Endodermal cell (in vitro differentiated cells): ENCODE data around the gene EGLN1. TPM values are rescaled to one million over a fixed set of nuclear protein-coding genes. Genes with fewer than 3 reads are reported as not detected.

Source experiments
- DNase-seq: peaks from one replicate; pipeline ENCODE4 v3.0.0-alpha.2; 2017
- H3K27ac ChIP-seq: 2 replicates; pipeline ENCODE4 v1.5.1; 2013; ENCODE audit warnings: mild to moderate bottlenecking, low read depth, low read length, moderate library complexity
- H3K27me3 ChIP-seq: 2 replicates; pipeline ENCODE4 v1.6.1; 2013; ENCODE audit warnings: mild to moderate bottlenecking, low read length, moderate library complexity; ENCODE audit not compliant: insufficient read depth, control insufficient read depth, poor library complexity, severe bottlenecking
- H3K36me3 ChIP-seq: 2 replicates; pipeline ENCODE4 v1.7.0; 2013; ENCODE audit warnings: mild to moderate bottlenecking, low read length, moderate library complexity; ENCODE audit not compliant: control insufficient read depth, insufficient read depth
- H3K4me1 ChIP-seq: one replicate; pipeline ENCODE4 v1.7.0; 2013; ENCODE audit warnings: low read length; ENCODE audit not compliant: control insufficient read depth, insufficient read depth
- H3K4me3 ChIP-seq: 2 replicates; pipeline ENCODE4 v1.5.1; 2013; ENCODE audit warnings: mild to moderate bottlenecking, low read length, moderate library complexity
- H3K9ac ChIP-seq: 2 replicates; pipeline ENCODE4 v1.6.1; 2013; ENCODE audit warnings: mild to moderate bottlenecking, low read length, moderate library complexity; ENCODE audit not compliant: poor library complexity, severe bottlenecking; ENCODE audit errors: extremely low read depth
- H3K9me3 ChIP-seq: 2 replicates; pipeline ENCODE4 v1.6.1; 2013; ENCODE audit warnings: mild to moderate bottlenecking, low read length, moderate library complexity; ENCODE audit not compliant: control insufficient read depth
- H3K27ac Mint-ChIP-seq: 2 replicates; pipeline ENCODE4 v1.8.0; 2020; ENCODE audit warnings: mixed read lengths
- H3K27me3 Mint-ChIP-seq: 2 replicates; pipeline ENCODE4 v1.8.0; 2021; ENCODE audit warnings: mild to moderate bottlenecking, mixed read lengths; ENCODE audit not compliant: insufficient read depth
- H3K36me3 Mint-ChIP-seq: 2 replicates; pipeline ENCODE4 v1.8.0; 2020; ENCODE audit warnings: low read depth, mixed read lengths
- H3K4me1 Mint-ChIP-seq: 2 replicates; pipeline ENCODE4 v1.8.0; 2020; ENCODE audit warnings: mixed read lengths
- H3K4me3 Mint-ChIP-seq: 2 replicates; pipeline ENCODE4 v1.8.0; 2020; ENCODE audit warnings: mild to moderate bottlenecking, moderate library complexity, mixed read lengths
- H3K9me3 Mint-ChIP-seq: 2 replicates; pipeline ENCODE4 v1.8.0; 2020; ENCODE audit warnings: mild to moderate bottlenecking, mixed read lengths
- WGBS, 2 experiments: methylation state at CpG; one replicate each; pipeline versions ENCODE4 v1.1.5 to v1.1.7; 2013; ENCODE audit warnings: missing lambda C conversion rate in 2 of 2, mixed read lengths in 1 of 2; ENCODE audit not compliant: insufficient coverage in 1 of 2, insufficient read length in 1 of 2; 5-methylcytosine and 5-hydroxymethylcytosine counted together
- total RNA-seq, 2 donors: library from RNA; stranded (reverse); fragmentation: NEBNext Ultra II Directional in 1 of 2; extraction: Animal tissue kit (Norgen Biotek cat#: 25700) in 1 of 2; gene quantifications; 2 replicates in 1 of 2; 3 replicates in 1 of 2; pipeline ENCODE4 v1.2.1, GENCODE V29; 2021
- TF ChIP-seq, protein P1 (sequence below): fragments of 200-600 bp; sonication (generic); conservative IDR thresholded peaks from 2 replicates; pipeline ENCODE4 v1.5.0; 2021; ENCODE audit warnings: antibody characterized with exemption, mild to moderate bottlenecking

The EGLN1 gene
- total RNA-seq, 2 donors from 2014 or later, result 12.2 to 17.4 TPM

DNA sequence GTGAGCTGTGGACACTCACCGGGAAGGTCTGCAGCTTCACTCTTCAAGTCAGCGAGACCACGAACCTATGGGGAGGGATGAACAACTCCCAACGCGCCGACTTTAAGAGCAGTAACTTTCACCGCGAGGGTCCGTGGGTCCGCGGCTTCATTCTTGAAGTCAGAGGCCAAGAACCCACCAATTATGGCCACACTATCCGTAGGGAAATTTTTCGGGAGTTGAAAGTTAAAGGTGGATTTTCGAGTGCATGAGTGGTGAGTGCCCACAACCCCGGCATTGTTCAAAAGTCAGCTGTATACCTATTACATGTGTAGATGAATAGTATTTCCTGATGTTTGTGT, 104.1 kb downstream of the EGLN1 start:
- H3K27ac Mint-ChIP-seq, result no peak overlapping the region
- no peak overlapping the region for H3K9ac ChIP-seq
- H3K9me3 Mint-ChIP-seq, result peaks cover 4% of the 10 kb centered on the region
- H3K27ac ChIP-seq, result no peak overlapping the region
- TF ChIP-seq, protein P1, sequence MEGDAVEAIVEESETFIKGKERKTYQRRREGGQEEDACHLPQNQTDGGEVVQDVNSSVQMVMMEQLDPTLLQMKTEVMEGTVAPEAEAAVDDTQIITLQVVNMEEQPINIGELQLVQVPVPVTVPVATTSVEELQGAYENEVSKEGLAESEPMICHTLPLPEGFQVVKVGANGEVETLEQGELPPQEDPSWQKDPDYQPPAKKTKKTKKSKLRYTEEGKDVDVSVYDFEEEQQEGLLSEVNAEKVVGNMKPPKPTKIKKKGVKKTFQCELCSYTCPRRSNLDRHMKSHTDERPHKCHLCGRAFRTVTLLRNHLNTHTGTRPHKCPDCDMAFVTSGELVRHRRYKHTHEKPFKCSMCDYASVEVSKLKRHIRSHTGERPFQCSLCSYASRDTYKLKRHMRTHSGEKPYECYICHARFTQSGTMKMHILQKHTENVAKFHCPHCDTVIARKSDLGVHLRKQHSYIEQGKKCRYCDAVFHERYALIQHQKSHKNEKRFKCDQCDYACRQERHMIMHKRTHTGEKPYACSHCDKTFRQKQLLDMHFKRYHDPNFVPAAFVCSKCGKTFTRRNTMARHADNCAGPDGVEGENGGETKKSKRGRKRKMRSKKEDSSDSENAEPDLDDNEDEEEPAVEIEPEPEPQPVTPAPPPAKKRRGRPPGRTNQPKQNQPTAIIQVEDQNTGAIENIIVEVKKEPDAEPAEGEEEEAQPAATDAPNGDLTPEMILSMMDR, result no peak
- no peaks in the 10 kb centered on the region for H3K27me3 ChIP-seq
- no peak overlapping the region for H3K4me3 ChIP-seq
- H3K9me3 ChIP-seq, result no peaks in the 10 kb centered on the region
- no peak for DNase-seq
- H3K4me3 Mint-ChIP-seq, result no peak overlapping the region
- 88 to 95% methylated on average over 7 to 15 of the region's 15 CpGs for WGBS, 2 experiments
- H3K4me1 ChIP-seq, result no peaks in the 10 kb centered on the region
- H3K36me3 ChIP-seq, result no peaks in the 10 kb centered on the region
- no peaks in the 10 kb centered on the region for H3K4me1 Mint-ChIP-seq
- no peaks in the 10 kb centered on the region for H3K36me3 Mint-ChIP-seq
- peaks cover 2% of the 10 kb centered on the region for H3K27me3 Mint-ChIP-seq

- no peaks in the 10 kb centered on the region for H3K4me1 ChIP-seq
- H3K27ac Mint-ChIP-seq, result no peak overlapping the region
- no peak overlapping the region for H3K9ac ChIP-seq
- peak; percentile 45 for DNase-seq
- no peaks in the 10 kb centered on the region for H3K27me3 ChIP-seq
- H3K4me3 Mint-ChIP-seq, result no peak overlapping the region
- 95 to 96% methylated on average over 22 to 44 of the region's 44 CpGs for WGBS, 2 experiments
- no peak overlapping the region for H3K27ac ChIP-seq
- TF ChIP-seq, protein P1, result no peak
- no peak overlapping the region for H3K4me3 ChIP-seq
- no peaks in the 10 kb centered on the region for H3K4me1 Mint-ChIP-seq
- H3K36me3 Mint-ChIP-seq, result no peaks in the 10 kb centered on the region
- H3K27me3 Mint-ChIP-seq, result peaks cover 3% of the 10 kb centered on the region
- peaks cover 4% of the 10 kb centered on the region for H3K9me3 Mint-ChIP-seq
- no peaks in the 10 kb centered on the region for H3K36me3 ChIP-seq
- H3K9me3 ChIP-seq, result no peaks in the 10 kb centered on the region
Measured at GRCh38 chr1:231317306-231318014, 104.6 kb downstream of the EGLN1 start.

- WGBS, 2 experiments, result 49 to 58% methylated on average over 10 to 11 of the region's 11 CpGs
- H3K27ac Mint-ChIP-seq, result no peak overlapping the region
- H3K27ac ChIP-seq, result no peak overlapping the region
- H3K4me1 ChIP-seq, result no peaks in the 10 kb centered on the region
- H3K4me1 Mint-ChIP-seq, result no peaks in the 10 kb centered on the region
- peak; percentile 89 for DNase-seq
- no peaks in the 10 kb centered on the region for H3K36me3 Mint-ChIP-seq
- H3K9ac ChIP-seq, result no peak overlapping the region
- no peak overlapping the region for H3K4me3 Mint-ChIP-seq
- TF ChIP-seq, protein P1, result peak; percentile 82
- peaks cover 4% of the 10 kb centered on the region for H3K9me3 Mint-ChIP-seq
- no peaks in the 10 kb centered on the region for H3K9me3 ChIP-seq
- H3K36me3 ChIP-seq, result no peaks in the 10 kb centered on the region
- H3K4me3 ChIP-seq, result no peak overlapping the region
- H3K27me3 Mint-ChIP-seq, result peaks cover 9% of the 10 kb centered on the region
- H3K27me3 ChIP-seq, result no peaks in the 10 kb centered on the region
Measured at GRCh38 chr1:231315887-231316286, 106.2 kb downstream of the EGLN1 start.

Other genes starting within 250 kb of the EGLN1 start
- 10 to 100 TPM; 56.5 to 69.1 TPM for gene GNPAT, start 181.1 kb downstream of the EGLN1 start, total RNA-seq
- gene EXOC8, start 84.4 kb downstream of the EGLN1 start, total RNA-seq, result 10 to 100 TPM in 1 of 2 donors, 1 to 10 TPM in 1; 9.9 to 13.1 TPM
- 10 to 100 TPM; 12.4 to 20.4 TPM for gene SPRTN, start 84.0 kb downstream of the EGLN1 start, total RNA-seq
- 10 to 100 TPM; 38.3 to 45.6 TPM for gene TSNAX, start 106.4 kb upstream of the EGLN1 start, total RNA-seq
- 1 to 10 TPM; 8.0 to 9.4 TPM for gene DISC1, start 204.5 kb upstream of the EGLN1 start, total RNA-seq